ENCODE data around the gene ZNRD2. TPM values are rescaled to one million over a fixed set of nuclear protein-coding genes. Genes with fewer than 3 reads are reported as not detected.
A peak's percentile ranks its signal among the peaks of the same experiment; 100 is the strongest.

The ZNRD2 gene
- total RNA-seq, 1 donor from 2014 or later = 67.3 TPM

- no peak for DNase-seq (ENCODE audit: low read depth)
- no peaks in the 10 kb centered on the region for H3K36me3 ChIP-seq (ENCODE audit: control insufficient read depth, insufficient read depth, low read length)
- TF ChIP-seq, protein P1, sequence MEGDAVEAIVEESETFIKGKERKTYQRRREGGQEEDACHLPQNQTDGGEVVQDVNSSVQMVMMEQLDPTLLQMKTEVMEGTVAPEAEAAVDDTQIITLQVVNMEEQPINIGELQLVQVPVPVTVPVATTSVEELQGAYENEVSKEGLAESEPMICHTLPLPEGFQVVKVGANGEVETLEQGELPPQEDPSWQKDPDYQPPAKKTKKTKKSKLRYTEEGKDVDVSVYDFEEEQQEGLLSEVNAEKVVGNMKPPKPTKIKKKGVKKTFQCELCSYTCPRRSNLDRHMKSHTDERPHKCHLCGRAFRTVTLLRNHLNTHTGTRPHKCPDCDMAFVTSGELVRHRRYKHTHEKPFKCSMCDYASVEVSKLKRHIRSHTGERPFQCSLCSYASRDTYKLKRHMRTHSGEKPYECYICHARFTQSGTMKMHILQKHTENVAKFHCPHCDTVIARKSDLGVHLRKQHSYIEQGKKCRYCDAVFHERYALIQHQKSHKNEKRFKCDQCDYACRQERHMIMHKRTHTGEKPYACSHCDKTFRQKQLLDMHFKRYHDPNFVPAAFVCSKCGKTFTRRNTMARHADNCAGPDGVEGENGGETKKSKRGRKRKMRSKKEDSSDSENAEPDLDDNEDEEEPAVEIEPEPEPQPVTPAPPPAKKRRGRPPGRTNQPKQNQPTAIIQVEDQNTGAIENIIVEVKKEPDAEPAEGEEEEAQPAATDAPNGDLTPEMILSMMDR (IDR thresholded peaks at IDR 0.05; ENCODE audit: insufficient read depth, low read length, poor library complexity, severe bottlenecking) = no peak
- H3K27me3 ChIP-seq (ENCODE audit: control insufficient read depth, insufficient read depth, low read length) = no peaks in the 10 kb centered on the region
- no peak overlapping the region for H3K4me3 ChIP-seq (ENCODE audit: low read depth, low read length)
These were observed 42.4 kb downstream of the ZNRD2 start for GRCh38 chr11:65612691-65613090.

GRCh38 chr11:65613091-65613928, 43.0 kb downstream of the ZNRD2 start:
- H3K36me3 ChIP-seq (ENCODE audit: control insufficient read depth, insufficient read depth, low read length) = no peaks in the 10 kb centered on the region
- H3K27me3 ChIP-seq (ENCODE audit: control insufficient read depth, insufficient read depth, low read length) = no peaks in the 10 kb centered on the region
- DNase-seq (ENCODE audit: low read depth) = no peak
- peak overlapping the region; percentile 75 for H3K4me3 ChIP-seq (ENCODE audit: low read depth, low read length)
- TF ChIP-seq, protein P1 (IDR thresholded peaks at IDR 0.05; ENCODE audit: insufficient read depth, low read length, poor library complexity, severe bottlenecking) = no peak

GRCh38 chr11:65615229-65615949, 45.1 kb downstream of the ZNRD2 start, which contains the start of gene PCNX3:
PCNX3 (plus strand) TSS chr11:65615776; CDS start chr11:65616312, 536 bp downstream.
- DNase-seq (ENCODE audit: low read depth) = peak; percentile 99
- TF ChIP-seq, protein P1 (IDR thresholded peaks at IDR 0.05; ENCODE audit: insufficient read depth, low read length, poor library complexity, severe bottlenecking) = no peak
- peak within 1 kb of the TSS; percentile 93 for H3K4me3 ChIP-seq (ENCODE audit: low read depth, low read length)
- peaks cover 3% of the 10 kb centered on the region for H3K36me3 ChIP-seq (ENCODE audit: control insufficient read depth, insufficient read depth, low read length)
- no peaks in the 10 kb centered on the region for H3K27me3 ChIP-seq (ENCODE audit: control insufficient read depth, insufficient read depth, low read length)

DNA sequence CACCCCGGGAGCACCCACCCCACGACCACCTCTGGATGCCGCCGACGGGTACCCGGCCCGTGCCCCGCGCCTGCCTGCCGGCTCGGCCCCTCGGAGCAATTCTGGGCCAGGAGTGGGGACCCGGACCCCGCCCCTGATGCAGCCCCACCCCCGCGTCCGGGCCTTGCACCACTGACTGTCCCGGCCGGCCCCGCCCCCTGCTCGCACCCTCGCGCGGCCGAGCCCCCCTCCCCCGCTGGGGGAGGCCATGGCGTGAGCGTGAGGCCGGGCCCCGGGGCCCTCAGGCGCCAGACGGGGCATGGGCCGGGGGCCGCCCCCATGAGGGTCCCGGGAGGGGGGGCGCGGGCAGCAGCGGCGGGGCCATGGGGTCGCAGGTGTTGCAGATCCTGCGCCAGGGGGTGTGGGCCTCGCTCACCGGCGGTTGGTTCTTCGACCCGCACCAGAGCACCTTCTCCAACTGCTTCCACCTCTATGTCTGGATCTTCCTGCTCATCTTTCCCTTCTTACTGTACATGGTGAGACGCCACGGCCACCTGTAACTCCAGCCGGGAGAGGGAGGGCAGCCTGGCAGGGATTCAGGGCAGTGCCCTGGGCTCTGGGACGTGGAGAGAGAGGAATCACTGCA, 45.8 kb downstream of the ZNRD2 start:
- Histone ChIP-seq H3K36me3 (ENCODE audit: control insufficient read depth, insufficient read depth, low read length) (peaks cover 3% of the 10 kb centered on the region), H3K27me3 (ENCODE audit: control insufficient read depth, insufficient read depth, low read length) (no peaks in the 10 kb centered on the region), H3K4me3 (ENCODE audit: low read depth, low read length) (peak overlapping the region; percentile 93)
- no peak for DNase-seq (ENCODE audit: low read depth)
- TF ChIP-seq, protein P1 (IDR thresholded peaks at IDR 0.05; ENCODE audit: insufficient read depth, low read length, poor library complexity, severe bottlenecking) = no peak

GRCh38 chr11:65616575-65617001, 46.3 kb downstream of the ZNRD2 start:
- Histone ChIP-seq H3K36me3 (ENCODE audit: control insufficient read depth, insufficient read depth, low read length) (peaks cover 3% of the 10 kb centered on the region), H3K4me3 (ENCODE audit: low read depth, low read length) (peak overlapping the region; percentile 93)

More at GRCh38 chr11:65616575-65617001, 46.3 kb downstream of the ZNRD2 start:
- no peak for DNase-seq (ENCODE audit: low read depth)
- TF ChIP-seq, protein P1 (IDR thresholded peaks at IDR 0.05; ENCODE audit: insufficient read depth, low read length, poor library complexity, severe bottlenecking) = no peak
- no peaks in the 10 kb centered on the region for H3K27me3 ChIP-seq (ENCODE audit: control insufficient read depth, insufficient read depth, low read length)
